Fibroblast of gingiva (primary cell): Measurements from ENCODE around the gene CREB3L4.
A peak's percentile ranks its signal among the peaks of the same experiment; 100 is the strongest.
"Not testable (repeated sequence)": the region's sequence is repeated elsewhere in the genome, so short reads cannot be mapped to it uniquely, and the experiment has no call there.

Experiments used
- DNase-seq: peaks from one replicate; pipeline ENCODE4 v3.0.0-alpha.2; 2011; ENCODE audit warnings: low read depth

CREB3L4 gene

GRCh38 chr1:153985941-153986761 lies 18.4 kb downstream of the CREB3L4 start, which contains the start of gene RAB13:
RAB13 (minus strand) TSS chr1:153986339; CDS start chr1:153986236, 103 bp downstream.
- DNase-seq, result peak; percentile 89

GRCh38 chr1:153987621-153988020 lies 19.9 kb downstream of the CREB3L4 start:
- DNase-seq, result no peak

- peak; percentile 98 for DNase-seq
Measured at GRCh38 chr1:153990468-153991150, 22.9 kb downstream of the CREB3L4 start, which contains the start of gene RPS27. RPS27 (plus strand) TSS chr1:153990762; CDS start chr1:153990797, 35 bp downstream.

GRCh38 chr1:153991151-153991630 lies 23.5 kb downstream of the CREB3L4 start:
- no peak for DNase-seq

- DNase-seq, result no peak
Measured at GRCh38 chr1:153991806-153992205, 24.1 kb downstream of the CREB3L4 start.

- DNase-seq, result no peak
Measured at GRCh38 chr1:153995202-153995601, 27.5 kb downstream of the CREB3L4 start.

- DNase-seq, result no peak
Measured at GRCh38 chr1:153995640-153996039, 27.9 kb downstream of the CREB3L4 start.

- DNase-seq, result not testable (repeated sequence)
Measured at GRCh38 chr1:153996882-153997281, 29.2 kb downstream of the CREB3L4 start.

- DNase-seq, result no peak
Measured at GRCh38 chr1:154000420-154000819, 32.7 kb downstream of the CREB3L4 start.

GRCh38 chr1:154006136-154006535 lies 38.4 kb downstream of the CREB3L4 start:
- DNase-seq, result peak; percentile 79

- DNase-seq, result no peak
Measured at GRCh38 chr1:154012129-154012528, 44.4 kb downstream of the CREB3L4 start.

GRCh38 chr1:154012543-154012942 lies 44.8 kb downstream of the CREB3L4 start:
- not testable (repeated sequence) for DNase-seq

- peak; percentile 69 for DNase-seq
Measured at GRCh38 chr1:154014154-154014907, 46.6 kb downstream of the CREB3L4 start.

- DNase-seq, result no peak
Measured at GRCh38 chr1:154019269-154019668, 51.6 kb downstream of the CREB3L4 start.

- no peak for DNase-seq
Measured at GRCh38 chr1:154019940-154020339, 52.2 kb downstream of the CREB3L4 start.
